ENCODE data around the gene OPA3.

The OPA3 gene

DNA sequence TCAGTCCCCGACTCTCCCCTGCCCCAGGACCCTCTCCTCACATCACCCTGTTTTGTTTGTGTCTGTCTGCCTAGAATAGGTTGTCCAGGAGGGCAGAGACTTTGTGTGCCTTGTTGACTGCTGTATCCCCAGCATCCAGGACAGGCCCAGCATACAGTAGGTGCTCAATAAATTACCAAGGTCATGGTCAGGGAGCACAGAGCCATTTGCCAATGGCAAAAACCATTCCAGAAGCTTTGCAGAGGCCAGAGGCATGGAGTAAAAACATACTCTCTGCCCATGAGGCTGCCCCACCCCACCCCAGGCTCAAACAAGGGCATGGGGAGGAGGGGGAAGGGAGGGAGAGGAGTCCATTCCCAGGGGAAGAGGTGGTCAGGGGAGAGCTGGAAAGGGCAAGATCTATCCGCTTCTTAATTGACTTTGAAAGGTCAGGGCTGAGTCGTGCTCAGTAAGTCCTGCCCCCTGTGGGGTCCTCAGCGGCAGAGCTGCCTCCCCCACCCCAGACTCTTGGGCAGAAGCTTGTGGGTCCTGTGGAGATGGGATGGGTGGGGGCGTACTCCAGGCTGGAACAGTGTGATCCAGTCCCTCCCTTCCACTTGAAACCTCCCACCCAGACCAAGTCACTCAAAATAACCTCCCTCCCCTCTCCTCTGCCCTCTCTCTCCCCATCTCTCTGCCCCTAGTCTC is 13.0 kb upstream of the OPA3 start:
- no peak for DNase-seq

DNA sequence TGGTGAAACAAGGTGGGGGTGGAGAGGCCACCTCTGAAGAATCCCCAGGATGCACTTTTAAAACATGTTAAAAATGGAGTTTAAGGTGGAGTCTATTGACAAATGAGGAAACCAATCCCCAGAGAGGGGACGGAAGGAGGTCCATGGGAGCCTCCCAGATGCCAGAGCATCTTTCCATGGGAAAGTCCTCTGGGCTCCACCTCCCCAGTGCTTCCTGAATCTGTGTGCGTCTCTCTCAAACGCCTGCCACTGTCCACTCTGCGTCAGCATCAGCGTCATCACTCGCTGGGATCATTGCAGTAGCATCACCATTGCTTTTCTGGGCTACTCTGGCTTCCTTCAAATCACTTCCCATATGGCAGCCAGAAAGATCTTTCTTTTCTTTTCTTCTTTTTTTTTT is 11.2 kb upstream of the OPA3 start:
- DNase-seq: no peak

DNA sequence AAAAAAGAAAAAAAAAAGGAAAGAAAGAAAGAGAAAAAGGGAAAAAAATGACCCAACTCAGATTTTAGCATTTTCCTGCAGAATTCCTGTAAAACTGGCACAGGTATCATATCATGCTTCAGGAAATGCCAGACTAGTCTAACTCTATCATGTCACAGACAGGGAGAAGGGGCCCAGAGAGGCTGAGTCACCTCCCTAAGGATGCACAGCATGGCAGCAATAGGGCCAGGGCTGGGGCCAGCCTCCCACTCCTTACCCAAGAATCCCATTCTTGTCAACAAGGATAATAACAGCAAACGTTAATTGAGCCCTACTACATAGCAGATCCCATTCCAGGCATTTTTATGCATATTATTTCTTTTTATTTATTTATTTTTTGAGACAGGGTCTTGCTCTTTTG is 8.9 kb upstream of the OPA3 start:
- no peak for DNase-seq

DNA sequence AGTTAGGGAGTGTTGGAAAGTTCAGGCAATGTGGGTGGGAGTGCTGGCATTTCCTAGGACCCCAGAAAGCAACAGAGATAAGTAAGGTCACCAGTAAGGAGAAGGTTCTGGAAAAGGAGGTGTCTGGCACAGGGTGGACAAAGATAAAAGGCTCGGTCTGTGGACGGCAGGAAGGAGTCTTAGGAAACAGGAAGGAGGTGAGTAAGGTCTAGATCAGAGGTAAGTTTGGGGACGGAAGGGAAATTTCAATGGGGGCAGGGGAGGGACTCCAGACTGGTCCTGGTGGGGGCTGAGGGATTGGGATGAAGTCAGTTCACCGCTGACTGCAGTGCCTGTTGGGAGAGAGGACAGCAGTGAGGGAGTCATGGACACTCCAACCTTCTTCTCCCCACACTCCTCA is 7.8 kb upstream of the OPA3 start:
- no peak for DNase-seq

DNA sequence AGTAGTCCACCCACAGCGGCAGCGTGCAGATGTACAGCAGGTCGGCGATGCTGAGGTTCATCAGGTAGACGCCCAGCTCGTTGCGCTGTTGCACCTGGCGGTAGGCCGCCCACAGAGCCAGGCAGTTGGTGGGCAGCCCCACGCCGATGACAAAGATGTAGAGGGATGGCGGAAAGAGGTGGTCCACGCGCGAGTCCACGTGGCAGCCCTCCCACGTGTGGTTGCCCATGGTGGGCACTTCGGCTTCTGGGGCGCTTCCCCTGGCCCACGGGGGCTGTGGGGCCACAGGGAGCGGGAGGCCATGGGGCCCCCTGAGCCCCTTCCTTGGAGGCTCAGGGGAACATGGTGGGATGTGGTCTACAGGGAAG is 7.0 kb upstream of the OPA3 start:
- DNase-seq: no peak

DNA sequence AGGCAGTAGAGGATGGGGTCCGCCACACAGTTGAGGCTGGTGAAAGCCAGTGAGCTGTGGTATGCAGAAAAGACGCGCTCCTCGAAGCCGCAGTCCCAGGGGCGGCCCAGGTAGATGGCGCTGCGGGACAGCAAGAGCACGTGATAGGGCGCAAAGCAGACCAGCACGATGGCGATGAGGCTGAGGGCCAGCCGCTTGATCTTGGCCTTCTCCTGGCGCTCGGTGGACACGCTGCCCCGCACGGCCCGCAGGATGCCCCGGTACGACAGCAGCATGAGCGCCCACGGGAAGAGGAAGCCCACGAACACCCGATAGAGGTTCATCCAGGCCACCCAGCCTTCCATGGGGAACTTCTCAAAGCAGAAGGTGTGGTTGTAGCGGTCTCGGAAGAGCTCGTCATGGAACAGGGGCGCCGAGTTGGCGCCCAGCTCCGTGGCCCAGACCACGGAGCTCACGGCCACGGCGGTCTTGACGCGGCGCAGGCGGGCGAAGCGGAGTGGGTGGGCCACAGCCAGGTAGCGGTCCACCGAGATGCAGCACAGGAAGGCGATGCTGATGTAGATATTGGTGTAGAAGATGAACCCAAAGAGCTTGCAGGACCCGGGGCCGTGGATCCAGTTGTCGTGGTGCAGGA is 6.5 kb upstream of the OPA3 start:
- peak; percentile 53 for DNase-seq

DNA sequence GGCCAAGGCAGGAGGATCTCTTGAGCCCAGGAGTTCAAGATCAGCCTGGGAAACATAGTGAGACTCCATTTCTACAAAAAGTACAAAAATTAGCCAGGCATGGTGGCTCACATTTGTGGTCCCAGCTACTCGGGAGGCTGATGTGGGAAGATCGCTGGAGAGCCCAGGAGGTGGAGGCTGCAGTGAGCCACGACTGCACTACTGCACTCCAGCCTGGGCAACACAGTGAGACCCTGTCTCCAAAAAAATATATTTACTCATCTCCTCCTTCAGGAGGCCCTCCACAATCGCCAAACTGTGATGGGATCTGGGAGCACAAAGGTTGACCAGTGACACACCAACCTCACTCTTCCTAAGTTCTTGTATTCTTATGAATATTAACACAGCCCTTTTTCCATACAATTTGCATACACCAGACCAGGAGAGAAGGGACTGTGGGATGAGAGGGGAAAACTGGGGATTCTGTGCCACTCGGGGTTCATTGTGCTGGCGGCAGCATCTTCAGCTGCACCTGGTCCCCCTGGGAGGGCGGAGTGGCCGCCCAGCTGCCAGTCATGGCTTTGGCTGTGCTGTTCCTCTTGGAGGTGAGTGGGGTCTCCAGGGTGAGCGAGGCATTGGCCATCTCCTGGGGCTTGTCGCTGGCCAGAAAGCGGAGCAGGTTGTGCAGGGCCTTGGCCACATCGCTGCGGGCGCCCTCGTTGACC is 5.8 kb upstream of the OPA3 start:
- DNase-seq: no peak

DNA sequence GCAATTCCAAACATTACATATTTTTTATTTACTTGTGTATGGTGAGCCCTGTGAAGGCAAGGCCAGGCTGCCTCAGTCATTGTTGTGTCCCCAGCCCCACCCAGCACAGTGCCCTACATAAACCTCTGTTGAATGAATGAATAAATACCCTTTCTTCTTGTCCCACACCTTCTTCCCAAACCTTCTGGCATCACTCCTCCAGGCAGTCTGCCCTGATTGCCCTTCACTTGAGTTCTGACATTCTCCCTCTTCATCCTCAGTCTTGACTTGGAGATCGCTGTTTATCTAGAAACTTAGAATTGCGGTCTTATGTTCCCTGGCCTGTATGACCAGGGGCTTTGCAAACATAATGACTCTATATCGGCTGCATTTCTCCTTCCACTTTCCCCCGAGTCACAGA is 5.2 kb upstream of the OPA3 start:
- no peak for DNase-seq

DNA sequence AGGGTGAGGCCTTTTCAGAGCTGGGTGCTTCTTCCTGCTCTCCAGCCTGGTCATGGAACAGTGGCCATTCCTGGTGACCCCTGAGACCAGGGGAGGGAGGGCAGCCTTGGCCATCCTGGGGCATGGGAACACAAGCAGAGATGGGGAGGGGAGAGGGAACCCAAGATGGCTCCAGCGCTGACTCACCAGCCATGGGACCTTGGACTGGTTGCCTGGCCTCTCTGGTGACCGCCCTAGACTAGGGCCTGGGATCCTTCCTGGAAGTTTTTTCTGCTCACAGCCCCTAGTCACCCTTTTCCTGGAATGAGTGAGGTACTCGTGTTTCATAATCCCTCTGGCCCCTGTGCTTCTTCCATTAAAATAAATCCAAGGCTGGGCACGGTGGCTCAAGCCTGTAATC is 3.3 kb upstream of the OPA3 start:
- DNase-seq: no peak

DNA sequence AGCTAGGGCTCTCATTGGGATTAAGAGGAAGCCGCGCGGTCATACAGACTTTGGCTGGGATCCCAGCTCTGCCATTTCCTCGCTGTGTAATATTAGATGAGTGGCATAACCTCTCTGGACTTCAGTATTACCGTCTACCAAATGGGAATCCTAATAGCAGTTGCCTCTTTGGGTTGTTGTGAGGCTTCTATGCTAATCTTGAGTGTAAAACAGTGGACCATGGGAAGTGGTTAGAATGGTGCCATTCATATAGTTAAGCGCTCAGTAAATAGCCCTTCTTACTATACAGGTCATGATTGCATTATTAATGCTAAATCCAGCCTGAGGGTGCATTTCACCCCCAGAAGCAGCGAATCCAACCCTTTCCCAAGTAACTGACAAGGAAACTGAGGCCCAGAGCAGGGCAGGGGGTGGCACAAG is 566 bp upstream of the OPA3 start:
- DNase-seq: no peak

DNA sequence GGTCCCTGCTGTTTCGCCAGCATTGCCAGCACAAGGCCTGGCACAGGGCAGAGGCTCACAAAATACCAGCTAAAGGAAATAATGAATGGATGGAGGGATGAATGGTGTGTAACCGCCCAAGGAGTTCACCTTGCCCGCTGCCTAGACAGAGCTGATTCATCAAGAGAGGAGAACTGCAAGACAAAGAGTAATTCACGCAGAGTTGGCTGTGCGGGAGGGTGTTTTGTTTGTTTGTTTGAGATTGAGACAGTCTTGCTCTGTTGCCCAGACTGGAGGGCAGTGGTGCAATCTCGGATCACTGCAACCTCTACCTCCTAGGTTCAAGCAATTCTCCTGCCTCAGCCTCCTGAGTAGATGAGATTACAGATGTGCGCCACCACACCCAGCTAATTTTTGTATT is 3.0 kb downstream of the OPA3 start:
- no peak for DNase-seq

DNA sequence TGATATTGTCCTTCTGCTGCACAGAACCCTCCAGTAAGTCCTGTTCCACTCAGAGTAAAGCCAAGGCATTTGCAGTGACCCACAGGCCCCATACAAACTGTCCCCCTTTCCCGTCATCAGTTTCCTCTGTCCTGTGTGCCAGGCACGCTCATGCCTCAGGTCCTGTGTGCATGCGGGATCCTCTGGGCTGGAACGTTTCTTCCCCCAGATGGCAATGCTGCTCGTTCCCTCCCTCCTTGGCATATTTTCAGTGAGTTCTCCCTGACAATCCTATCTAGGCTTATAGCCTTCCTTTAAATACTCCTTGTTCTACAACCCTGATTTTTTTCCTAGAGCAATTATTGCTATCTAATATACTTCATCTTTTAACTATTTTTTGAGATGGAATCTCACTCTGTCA is 5.7 kb downstream of the OPA3 start:
- no peak for DNase-seq

DNA sequence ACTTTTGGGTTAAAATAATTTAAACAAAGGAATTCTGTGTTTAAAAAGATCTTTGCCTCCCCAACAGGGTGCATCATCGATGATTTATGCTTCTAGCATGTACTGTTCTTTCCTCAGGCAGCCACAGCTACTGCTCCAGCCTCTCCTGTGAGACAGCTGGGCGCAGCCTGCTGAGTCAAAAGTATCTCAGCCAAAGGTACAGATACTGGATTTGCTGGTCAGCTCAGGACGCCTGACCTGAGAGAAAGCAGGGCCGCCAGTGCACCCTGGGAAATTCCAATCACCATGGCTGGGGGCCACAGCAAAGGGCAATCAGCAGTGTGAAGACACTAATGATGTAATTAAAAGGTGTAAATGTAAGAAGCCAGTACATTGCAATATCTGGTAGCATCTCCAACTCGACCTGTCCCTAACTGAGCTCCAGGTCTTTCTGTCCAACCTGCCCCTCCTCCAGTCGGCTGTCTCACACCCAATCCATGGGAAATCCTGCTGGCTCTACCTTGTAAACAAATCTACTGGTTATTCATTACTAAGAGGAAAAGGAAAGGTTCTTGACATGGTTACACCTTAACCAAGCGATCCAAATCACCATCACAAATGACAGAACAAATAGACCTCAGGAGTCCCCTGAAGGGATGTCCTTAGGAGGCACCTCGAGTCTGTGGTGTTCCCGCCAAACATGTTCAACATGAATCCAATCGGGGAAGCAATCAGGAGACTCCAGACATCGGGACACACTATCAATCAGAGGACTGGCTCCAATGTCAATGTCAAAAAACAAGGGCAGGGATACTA is 7.3 kb downstream of the OPA3 start:
- DNase-seq: no peak

DNA sequence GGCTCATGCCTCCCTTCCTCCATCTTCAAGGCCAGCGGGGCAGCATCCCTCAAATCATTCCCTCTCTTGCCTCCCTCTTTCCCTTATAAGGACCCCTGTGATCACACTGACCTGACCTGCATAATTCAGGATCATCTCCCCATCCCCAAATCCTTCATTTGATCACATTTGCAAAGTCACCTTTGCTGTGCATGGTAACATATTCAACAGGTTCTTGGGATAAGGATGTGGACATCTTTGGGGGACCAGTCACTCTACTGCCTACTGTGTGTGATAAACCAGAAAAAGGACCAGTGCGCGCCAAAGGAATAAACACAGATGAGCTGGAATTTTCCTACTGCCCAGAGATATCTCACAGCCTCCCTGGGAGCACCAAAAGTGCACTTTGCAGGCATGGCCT is 7.9 kb downstream of the OPA3 start:
- no peak for DNase-seq

DNA sequence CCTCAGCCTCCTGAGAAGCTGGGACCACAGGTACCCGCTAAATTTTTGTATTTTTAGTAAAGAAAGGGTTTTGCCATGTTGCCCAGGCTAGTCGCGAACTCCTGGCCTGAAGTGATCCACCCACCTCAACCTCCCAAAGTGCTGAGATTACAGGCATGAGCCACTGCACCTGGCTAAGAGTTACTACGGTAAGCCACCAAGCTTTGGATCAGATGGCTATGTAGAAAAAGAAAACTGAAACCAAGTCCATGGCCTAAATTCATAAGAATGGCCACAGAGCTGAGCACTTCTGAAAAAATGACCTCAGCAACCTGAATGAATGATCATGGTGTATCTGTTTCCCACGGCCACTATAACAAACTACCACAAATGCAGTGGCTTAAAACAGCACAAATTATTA is 9.4 kb downstream of the OPA3 start:
- no peak for DNase-seq

DNA sequence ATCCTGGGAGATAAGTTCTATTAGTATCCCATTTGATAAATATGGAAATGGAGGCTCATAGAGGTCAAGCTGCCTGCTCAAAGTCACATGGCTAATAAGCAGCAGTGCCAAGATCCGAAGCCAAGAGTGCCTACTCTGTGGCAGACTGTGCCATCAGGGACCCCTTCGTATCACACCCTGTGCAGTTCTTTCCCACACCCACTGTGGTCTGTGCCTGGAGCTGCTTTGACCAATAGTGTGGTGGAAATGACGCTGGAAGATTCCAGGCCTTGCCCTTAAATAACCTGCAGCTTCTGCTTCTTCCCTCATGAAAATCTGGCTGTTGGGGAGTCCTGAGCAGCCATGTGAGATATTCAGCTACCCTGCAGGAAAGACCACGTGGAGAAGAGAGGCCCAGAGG is 10.1 kb downstream of the OPA3 start:
- DNase-seq: no peak

DNA sequence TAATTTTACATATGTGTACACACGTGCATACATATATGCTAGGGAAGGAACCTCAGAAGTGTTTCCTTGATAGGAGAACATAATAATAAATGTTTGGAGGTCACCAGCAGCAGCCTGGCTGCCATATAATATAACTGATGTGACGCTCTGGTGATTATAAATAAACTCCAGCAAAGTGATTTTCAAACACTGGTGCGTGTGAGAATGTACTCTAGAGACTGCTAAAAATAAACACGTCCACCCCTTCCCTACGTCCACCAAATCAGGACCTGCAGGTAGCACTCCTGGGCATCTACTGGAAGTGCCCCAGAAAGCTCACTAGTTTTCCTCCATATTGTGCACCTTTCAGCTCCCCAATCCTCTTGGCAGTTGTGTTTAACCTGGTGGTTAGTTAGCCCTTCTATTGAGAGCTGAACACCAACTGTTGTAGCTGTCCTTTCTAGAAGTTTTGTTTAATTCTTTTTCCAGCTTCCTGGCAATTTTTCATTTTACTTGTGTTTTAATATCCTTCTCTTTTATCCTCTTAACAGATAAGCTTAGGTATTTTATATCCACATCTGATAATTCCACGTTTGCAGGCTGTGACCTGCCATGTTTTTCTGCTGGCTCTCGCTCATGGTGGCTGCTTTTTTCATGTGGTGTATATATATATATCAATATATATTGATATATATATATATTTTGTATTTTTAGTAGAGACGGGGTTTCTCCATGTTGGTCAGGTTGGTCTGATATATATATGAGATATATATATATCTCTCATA is 13.0 kb downstream of the OPA3 start:
- no peak for DNase-seq

DNA sequence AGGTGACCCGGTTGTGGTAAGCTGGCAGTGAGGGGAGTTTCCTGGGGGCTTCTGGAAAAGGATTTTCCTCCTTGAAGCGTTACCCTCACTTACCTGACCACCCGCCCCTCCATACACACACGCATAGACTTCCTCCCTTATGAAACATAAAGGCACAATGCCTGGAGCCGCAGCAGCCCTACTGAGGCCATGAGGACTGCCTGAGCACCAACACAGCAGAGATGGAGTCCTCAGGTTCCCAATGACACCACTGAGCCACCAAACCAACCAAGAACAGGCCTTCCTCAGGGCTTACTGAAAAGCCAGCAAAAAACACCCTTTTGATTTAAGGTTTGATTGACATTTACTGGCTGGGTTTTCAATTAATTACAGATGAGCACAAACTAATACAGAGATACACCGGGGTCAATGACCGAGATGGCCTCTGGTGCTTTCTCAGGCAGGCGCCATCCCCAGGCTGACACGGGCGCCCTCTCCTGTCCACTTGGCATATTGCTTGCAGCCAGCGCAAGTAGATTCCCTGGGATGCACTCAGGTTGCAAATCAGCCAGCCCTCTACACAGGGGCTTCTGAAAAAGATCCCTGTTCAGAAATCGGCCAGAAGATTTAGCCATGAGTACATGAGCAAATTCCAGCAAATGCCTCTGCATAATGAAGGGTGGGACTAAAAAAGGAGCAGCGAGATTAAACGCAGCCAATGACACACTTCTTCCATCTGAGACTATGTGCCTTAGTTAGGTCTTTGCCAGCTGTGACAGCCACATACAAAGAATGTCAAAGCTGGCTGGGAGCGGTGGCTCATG is 14.8 kb downstream of the OPA3 start:
- DNase-seq: peak; percentile 51

DNA sequence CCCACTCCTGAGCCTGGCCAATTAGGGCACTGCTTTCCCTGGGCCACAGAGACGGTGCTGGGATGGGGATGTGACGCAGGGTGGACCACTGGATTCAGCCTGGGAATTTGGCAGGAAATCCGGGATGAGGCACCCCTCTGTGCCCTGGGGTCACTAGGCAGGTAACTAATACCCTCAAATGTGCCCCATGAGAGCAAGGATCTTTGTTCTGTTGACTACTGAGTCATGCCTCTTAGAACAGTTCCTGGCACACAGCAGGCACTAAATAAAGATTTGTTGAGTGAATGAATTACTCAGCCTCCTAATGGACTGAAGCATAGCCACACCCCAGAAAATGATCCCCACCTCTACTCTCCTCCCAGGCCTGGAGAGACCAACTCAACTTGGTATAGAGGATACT is 15.9 kb downstream of the OPA3 start:
- DNase-seq: no peak

DNA sequence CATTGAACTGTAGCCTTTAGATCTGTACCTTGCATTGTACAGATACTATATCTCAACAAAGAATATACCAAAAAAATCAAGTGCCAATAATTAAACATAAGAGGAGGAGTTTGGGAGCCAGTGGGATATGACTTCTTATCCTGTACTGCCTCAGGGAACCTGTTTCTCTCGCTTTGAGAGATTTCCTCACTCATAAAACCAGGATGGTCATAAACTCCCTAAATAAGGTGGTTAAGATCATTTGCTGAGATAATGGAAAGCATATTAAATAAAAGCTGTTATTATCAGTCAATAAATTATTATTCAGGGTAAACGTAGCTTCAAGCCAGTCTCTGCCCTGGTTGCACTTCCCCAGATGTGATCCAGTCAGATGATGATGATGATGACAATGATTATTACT is 17.0 kb downstream of the OPA3 start:
- DNase-seq: no peak

DNA sequence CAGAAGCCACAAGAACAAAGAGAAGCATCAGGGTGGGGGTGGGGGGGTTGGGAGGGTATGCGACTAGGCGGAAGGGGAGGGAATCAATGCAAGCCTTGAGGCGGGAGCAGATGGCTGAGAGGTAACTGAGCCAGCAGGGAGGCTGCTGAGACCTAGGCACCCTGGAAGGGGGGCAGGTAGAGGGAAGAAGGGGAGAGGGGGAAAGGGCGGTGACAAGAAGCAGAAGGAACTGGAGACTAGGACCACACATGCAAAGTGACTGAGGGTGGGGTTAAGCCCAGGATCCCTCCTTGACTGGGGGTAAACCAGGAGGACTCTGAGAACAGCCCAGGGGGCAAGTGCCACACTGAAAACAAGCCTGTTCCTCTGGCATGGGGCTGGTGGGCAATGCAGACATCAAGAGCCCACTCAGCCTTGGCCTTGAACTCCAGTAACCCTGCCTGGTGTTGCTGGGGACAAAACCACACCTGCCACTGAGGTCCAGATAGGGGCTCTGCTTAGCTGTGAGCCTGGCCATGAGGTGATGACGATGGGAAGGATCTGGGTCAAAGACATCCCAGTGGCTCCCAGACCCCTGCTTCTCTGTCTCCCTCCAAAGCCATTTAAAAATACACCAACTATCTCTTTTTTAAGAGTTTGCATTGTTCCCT is 20.3 kb downstream of the OPA3 start:
- no peak for DNase-seq

DNA sequence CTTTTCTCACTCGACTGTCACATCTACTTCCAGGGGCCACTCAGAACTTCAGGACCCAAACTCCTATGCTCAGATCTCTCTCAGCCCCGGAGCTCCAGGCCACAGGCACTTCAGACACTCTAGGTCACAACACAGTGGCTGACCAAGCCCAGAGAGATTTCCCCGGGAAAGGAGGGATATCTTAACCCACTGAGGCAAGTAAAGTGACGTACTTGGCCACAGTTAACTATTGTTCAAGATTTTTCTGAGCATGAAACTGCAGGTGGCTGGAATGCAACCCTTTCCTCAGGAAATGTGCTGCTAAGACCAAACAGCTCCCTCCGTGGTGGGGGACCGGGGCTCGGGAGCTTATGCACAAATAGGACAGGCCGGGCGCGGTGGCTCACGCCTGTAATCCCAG is 23.9 kb downstream of the OPA3 start:
- DNase-seq: no peak
